Putamen (tissue), 1 donor: ENCODE measurements around the gene SLC37A2.
A peak's percentile ranks its signal among the peaks of the same experiment; 100 is the strongest.
"Not testable (repeated sequence)": the region's sequence is repeated elsewhere in the genome, so short reads cannot be mapped to it uniquely, and the experiment has no call there.

Experiments used
- DNase-seq: peaks from one replicate; pipeline ENCODE4 v3.0.0-alpha.2; 2016; ENCODE audit warnings: low spot score

Gene SLC37A2

DNA sequence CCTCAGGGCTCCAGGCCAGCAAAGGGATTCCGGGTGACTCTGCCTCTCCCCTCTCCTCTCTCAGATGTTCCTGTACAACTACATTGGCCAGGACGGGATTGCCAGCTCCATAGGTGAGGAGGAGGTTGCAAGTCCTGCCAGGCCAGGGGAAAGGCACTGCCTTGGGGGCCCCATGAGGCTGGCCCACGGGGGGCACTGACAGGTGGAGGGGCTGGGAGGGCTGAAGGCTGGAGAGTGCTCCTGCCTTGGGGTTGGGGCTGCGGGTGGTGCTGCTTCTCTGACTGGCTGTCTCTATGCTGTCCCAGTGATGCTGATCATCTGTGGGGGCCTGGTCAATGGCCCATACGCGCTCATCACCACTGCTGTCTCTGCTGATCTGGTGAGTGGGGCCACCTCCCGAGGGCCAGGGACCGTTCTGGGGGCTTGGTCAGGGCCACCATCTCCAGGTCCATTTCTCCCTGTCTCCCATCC is 21.7 kb downstream of the SLC37A2 start:
- no peak for DNase-seq

- DNase-seq = no peak
Observed at GRCh38 chr11:125085301-125086081, 22.4 kb downstream of the SLC37A2 start.

GRCh38 chr11:125086633-125087296 is 23.7 kb downstream of the SLC37A2 start:
- DNase-seq = no peak

- no peak for DNase-seq
Observed at GRCh38 chr11:125088123-125088522, 25.0 kb downstream of the SLC37A2 start.

- DNase-seq = no peak
Observed at GRCh38 chr11:125088576-125089455, 25.7 kb downstream of the SLC37A2 start.

DNA sequence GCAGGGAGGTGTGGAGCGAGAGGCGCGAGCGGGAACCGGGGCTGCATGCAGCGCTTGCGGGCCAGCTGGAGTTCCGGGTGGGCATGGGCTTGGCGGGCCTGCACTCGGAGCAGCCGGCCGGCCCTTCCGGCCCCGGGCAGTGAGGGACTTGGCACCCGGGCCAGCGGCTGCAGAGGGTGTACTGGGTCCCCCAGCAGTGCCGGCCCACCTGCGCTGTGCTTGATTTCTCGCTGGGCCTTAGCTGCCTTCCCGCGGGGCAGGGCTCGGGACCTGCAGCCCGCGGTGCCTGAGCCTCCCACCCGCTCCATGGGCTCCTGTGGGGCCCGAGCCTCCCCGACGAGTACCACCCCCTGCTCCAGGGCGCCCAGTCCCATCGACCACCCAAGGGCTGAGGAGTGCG is 26.4 kb downstream of the SLC37A2 start:
- DNase-seq = not testable (repeated sequence)

GRCh38 chr11:125090151-125090550 is 27.0 kb downstream of the SLC37A2 start:
- not testable (repeated sequence) for DNase-seq

DNA sequence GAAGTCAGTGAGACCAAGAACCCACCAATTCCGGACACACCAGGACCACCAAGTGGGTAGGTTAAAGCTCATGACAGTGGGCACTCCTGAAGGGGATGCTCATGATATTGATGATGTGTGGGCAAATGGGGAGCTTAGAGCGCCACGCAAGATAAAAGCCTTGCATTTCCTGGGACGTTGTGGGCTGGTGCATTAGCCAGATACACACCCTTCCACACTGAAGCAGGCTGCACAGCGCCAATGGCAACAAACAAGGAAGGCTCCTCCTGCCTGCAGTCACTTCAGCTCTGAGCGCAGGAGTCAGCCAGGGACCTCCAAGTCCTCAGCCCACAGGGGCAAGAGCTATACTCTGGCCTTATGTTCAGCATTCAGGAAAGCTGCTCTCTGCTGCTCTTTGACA is 27.7 kb downstream of the SLC37A2 start:
- DNase-seq = no peak

- DNase-seq = peak; percentile 37
Observed at GRCh38 chr11:125091247-125091876, 28.3 kb downstream of the SLC37A2 start.

DNA sequence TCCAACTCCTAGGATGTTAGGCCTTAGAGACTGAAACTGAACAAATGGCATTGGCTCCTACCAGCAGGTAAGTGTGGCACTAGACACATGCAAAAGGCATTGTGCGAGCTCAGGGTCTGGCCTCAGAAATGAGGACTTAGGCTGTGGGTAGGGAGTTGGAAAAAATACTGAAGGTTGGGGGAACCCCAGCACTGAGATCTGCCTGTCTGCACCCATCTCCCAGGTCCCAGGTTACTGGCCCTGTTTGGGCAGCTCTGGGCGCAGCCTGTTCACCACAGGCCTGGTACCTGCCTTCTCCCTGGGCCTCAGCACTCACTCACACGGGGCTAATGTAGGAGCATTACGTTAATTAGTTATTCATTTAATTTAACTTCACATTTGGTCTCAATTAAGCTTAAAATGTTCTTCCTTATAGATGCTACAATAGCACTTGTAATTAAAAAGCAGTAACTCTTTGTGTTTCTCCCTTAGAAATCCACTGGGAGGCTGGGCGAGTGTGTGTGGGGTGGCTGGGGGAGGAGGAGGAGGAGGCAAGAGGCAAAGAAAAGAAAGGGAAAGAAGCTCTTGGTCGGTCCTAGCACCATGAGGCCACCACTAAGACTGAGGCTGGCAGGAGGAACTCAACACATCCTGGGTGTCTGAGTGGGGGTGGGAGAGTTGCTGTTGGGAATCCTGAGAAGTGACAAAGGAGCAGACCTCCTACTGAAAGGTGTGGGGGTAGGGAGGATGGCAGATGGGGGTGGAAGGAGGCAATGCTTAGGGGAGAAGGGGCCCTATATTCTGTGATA is 29.0 kb downstream of the SLC37A2 start:
- DNase-seq = no peak

- DNase-seq = no peak
Observed at GRCh38 chr11:125092669-125093068, 29.6 kb downstream of the SLC37A2 start.

DNA sequence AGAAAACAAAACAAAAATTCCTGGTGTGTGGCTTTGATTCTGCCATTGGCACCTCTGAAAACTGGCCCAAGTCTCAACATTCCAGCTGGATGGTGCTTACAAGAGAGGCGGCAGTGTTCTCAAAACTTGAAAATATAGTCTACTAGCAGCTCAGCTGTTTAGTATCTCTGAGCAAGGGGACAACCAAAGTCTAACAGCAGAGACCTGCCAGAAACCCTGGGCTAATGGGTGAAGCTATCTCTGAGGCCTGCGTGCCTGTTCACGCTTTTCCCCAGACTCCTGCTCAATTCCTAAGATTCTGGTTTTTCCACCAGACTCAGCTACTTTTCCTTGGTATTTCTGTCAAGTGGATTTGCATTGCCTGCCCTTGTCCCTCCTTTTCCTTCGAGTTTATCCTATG is 30.4 kb downstream of the SLC37A2 start:
- DNase-seq = no peak

DNA sequence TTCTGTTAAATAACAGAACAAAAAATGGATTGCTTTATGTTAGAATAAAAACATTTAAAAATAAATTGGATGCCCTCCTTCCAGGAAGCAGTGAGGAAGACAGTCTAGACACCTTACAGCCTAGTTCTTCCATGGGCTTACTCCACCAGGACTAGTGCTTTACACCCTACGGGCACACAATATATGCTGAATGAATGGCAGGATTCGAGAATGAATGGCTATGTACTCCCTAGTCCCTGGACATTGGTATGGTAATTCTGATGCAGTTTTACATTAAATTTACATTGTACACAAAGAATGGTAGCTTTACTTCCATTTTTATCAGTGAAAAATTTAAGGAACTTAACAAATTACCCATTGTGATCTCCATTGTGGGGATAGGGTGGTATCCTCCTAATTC is 31.6 kb downstream of the SLC37A2 start:
- DNase-seq = no peak

DNA sequence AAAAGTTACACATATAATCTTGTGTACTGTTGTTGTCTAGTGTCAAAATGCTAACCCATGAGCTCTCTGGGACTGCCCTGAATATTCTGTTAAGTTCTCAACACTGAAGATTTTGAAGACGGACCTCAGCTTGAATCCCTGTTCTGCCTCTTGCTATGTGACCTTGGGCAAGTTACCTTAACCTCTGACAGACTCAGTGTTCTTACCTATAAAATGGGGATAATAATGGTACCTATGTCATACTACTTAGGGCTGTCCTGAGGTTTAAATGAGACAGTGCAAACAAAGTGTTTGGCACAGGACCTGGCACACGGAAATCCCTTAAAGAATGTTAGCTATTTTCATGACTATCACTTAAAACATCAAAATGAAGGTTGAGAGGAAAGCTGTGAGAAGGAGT is 37.0 kb downstream of the SLC37A2 start:
- DNase-seq = no peak

DNA sequence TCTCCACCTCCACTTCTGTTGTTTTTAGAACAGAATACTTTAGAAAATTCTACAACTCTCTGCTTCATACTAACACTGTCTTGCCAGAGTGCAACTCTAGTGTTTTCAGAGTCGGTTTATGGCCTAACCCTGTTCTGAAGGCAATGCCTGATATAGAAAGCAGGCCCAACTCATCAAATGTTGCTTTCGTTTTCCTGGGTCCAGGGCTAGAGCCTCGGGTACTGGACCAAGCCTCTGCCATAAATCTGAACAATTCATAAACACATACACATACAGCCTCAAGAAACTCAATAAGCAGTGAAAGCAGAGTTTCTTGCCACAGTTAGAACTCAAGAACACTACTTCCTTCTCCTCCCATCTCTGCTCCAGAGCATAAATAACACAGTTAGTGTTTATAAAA is 38.5 kb downstream of the SLC37A2 start:
- no peak for DNase-seq

DNA sequence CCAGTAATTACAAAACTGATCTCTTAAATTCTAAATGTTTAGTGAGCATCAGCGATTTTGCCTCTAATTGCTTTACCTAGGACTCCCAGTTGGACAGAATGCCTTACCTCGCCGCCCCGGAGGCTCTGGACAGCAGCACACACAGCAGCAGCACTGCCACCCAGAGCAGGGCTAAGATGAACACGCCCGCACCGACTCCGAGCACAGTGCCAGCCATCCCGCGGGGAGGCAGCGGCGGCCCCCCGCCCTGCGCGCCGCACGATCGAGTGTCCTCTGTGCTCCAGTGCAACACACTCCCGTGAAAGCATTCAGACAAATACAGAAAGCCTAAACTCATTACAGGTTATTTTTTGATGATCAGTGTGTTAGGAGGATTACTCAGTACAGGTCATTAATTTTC is 38.9 kb downstream of the SLC37A2 start:
- DNase-seq = no peak

DNA sequence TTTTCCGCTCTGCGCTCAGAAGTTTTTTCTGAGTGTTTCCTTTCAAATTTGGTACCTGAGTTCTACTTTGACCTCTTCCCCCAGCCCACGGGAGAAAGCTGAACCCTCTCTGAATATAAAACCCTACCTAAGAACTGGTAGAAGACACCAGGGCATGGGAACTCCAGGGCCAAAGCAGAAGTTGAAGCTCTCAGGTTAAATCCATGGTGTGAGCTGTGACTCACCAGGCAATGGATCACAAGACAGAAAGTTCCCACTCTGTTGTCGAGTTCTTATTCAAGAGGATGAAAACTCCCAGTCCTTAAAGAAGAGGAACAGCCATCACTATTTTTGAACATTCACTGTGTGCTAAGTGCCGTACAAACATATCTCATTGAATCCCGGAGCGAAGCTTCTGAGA is 39.4 kb downstream of the SLC37A2 start:
- no peak for DNase-seq

- no peak for DNase-seq
Observed at GRCh38 chr11:125105926-125106325, 42.8 kb downstream of the SLC37A2 start.

DNA sequence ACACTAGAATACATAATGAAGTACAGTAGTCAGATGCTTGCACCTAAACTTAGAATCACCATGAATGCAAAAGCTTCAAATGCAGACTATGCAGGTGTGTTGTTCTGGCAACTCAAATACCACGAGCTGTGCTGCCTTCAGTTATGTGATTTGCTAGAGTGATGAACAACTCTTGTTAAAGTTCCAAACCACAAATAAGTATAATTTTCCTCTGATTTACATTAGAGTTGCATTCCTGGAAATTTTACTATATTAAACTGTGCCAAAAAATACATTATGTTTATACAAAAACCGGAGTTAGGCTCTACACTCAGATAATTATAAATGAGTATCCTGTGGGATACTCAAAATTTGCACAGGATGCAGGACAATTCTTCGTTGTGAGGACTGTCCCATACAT is 45.4 kb downstream of the SLC37A2 start:
- no peak for DNase-seq

GRCh38 chr11:125110506-125110905 is 47.4 kb downstream of the SLC37A2 start:
- no peak for DNase-seq

DNA sequence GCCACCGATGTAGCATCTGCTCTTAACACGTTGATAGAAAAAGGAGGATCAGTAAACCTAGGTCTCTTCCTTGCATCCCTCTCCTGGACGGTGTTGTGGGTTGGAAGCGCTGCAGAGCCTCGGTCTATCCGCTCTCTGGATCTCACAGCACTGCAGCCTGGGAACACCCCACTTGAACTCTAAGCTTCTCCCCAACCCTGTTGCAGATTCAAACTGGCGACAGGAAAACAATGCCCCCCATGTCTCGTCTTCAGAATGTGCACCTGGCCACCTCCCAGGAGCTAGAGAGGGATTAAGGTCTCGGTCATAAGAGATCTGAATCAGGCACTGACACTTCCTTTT is 47.9 kb downstream of the SLC37A2 start:
- peak; percentile 32 for DNase-seq
